T-helper 1 cell treated with Interleukin-12 subunit alpha and Interleukin-12 subunit beta and Interleukin-4 antibody, amounts not matched to agents 30 μg/mL and 1 μg/mL, for 36 hours (primary cell): Measurements from ENCODE around the gene IL23A.
"Not testable (repeated sequence)": the region's sequence is repeated elsewhere in the genome, so short reads cannot be mapped to it uniquely, and the experiment has no call there.

Experiments used
- H3K27ac Mint-ChIP-seq: one replicate; pipeline ENCODE4 v1.8.0; 2021; ENCODE audit warnings: mild to moderate bottlenecking, mixed read lengths
- H3K27me3 Mint-ChIP-seq: one replicate; pipeline ENCODE4 v1.8.0; 2021; ENCODE audit warnings: low read depth, mixed read lengths
- H3K36me3 Mint-ChIP-seq: one replicate; pipeline ENCODE4 v1.8.0; 2021; ENCODE audit warnings: low read depth, mixed read lengths
- H3K4me1 Mint-ChIP-seq: one replicate; pipeline ENCODE4 v1.8.0; 2021; ENCODE audit warnings: low read depth, mixed read lengths
- H3K4me3 Mint-ChIP-seq: one replicate; pipeline ENCODE4 v1.8.0; 2021; ENCODE audit warnings: mild to moderate bottlenecking, moderate library complexity, mixed read lengths
- H3K9me3 Mint-ChIP-seq: one replicate; pipeline ENCODE4 v1.8.0; 2021; ENCODE audit warnings: mixed read lengths

Gene IL23A

DNA sequence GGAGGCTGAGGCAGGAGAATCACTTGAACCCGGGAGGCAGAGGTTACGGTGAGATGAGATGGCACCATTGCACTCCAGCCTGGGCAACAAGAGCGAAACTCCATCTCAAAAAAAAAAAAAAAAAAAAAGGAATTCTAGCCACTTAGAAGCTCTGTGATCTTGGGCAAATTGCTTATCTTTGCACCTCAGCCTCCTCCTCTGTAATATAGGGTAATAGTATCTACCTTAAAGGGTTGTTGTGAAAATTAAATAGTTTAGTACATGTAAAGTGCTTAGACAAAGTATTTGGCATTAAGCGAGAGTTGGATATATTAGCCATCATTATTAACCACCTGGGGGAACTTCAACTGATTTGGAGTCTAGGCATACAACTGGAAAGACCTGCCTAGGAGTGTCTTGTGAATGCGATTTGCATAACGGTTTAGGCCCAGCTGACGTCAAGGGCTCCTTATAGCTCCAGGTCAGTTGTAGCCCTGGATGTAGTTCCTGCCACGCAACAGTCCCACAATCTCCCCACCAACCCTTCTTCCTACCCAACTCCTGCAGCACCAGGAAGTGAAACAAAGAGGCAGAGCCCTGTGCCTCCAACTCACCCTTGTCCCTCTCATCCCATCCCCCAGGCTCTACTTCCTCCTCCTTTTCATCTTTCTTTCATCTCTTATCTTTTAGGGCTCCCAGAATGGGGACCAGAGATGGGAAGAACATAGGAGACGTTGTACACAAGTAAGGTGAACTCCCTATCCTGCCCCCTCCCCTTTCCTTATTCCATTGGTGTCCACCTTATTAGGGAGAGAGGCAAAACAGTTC lies 2.1 kb upstream of the IL23A start:
- Mint-ChIP-seq H3K4me1 (peaks cover 48% of the 10 kb centered on the region), H3K27me3 (no peaks in the 10 kb centered on the region), H3K27ac (peak overlapping the region; percentile 57), H3K9me3 (no peaks in the 10 kb centered on the region), H3K4me3 (peak overlapping the region; percentile 28), H3K36me3 (peaks cover 12% of the 10 kb centered on the region)

DNA sequence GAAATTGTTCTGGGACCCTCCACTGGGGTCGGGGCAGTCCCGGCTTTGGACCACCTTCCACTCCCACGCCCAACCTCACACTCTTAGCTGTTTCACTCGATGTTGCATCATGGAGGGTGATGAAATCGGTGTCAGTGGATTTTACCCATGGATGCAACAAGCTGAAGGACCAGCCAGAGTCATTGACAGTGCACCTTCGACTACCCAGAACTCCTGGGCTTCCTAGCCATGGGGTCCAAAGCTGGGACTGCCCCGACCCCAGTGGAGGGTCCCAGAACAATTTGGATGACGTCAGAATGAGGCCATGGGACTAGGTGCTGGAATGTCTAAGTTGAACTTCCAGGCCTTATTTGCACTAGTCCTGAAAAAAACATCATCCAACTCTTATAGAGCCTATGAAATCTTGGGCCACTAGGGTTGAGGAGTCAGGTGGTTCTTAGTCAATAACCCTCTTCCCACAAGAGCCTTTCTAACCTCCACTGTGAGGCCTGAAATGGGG lies 882 bp upstream of the IL23A start:
- H3K4me3 Mint-ChIP-seq = peak overlapping the region; percentile 36
- H3K27ac Mint-ChIP-seq = peak overlapping the region; percentile 98
- H3K9me3 Mint-ChIP-seq = no peaks in the 10 kb centered on the region
- peaks cover 44% of the 10 kb centered on the region for H3K4me1 Mint-ChIP-seq
- peaks cover 16% of the 10 kb centered on the region for H3K36me3 Mint-ChIP-seq
- no peaks in the 10 kb centered on the region for H3K27me3 Mint-ChIP-seq

DNA sequence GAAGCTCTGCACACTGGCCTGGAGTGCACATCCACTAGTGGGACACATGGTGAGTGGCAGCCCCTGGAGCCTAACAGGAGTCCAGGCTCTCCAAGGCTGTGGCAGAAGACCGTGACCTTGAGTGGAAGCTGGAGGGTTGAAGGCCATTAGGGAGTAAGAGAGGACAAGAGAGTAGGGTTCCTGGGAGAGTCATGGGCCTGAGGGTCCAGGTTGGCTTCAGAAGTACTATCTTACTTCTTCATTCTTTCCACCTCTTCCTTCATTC lies 406 bp downstream of the IL23A start:
- peaks cover 28% of the 10 kb centered on the region for H3K36me3 Mint-ChIP-seq
- no peaks in the 10 kb centered on the region for H3K9me3 Mint-ChIP-seq
- H3K4me1 Mint-ChIP-seq = peaks cover 39% of the 10 kb centered on the region
- H3K4me3 Mint-ChIP-seq = peak overlapping the region; percentile 96
- H3K27me3 Mint-ChIP-seq = no peaks in the 10 kb centered on the region
- H3K27ac Mint-ChIP-seq = peak overlapping the region; percentile 98

DNA sequence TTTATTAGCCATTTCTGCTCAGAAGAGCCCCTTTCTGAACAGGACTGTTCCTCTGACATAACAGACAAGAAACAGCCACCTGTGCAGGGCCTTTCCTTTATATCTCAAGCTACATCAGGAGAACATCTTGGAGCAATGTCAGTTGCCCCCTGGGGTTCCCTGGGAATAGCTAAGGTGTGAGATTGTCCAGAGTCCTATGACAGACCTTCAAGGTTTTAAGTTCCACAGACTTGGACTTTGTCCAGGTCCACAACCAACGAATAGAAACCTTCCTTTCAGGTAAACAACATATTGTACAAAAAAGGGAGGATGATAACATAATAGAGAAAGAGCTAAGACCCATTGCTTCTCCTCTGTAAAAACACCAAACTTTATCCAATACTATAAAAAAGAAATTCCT lies 2.9 kb downstream of the IL23A start:
- H3K27ac Mint-ChIP-seq = no peak overlapping the region
- no peaks in the 10 kb centered on the region for H3K9me3 Mint-ChIP-seq
- H3K36me3 Mint-ChIP-seq = peaks cover 40% of the 10 kb centered on the region
- H3K4me1 Mint-ChIP-seq = peaks cover 31% of the 10 kb centered on the region
- no peak overlapping the region for H3K4me3 Mint-ChIP-seq
- no peaks in the 10 kb centered on the region for H3K27me3 Mint-ChIP-seq

DNA sequence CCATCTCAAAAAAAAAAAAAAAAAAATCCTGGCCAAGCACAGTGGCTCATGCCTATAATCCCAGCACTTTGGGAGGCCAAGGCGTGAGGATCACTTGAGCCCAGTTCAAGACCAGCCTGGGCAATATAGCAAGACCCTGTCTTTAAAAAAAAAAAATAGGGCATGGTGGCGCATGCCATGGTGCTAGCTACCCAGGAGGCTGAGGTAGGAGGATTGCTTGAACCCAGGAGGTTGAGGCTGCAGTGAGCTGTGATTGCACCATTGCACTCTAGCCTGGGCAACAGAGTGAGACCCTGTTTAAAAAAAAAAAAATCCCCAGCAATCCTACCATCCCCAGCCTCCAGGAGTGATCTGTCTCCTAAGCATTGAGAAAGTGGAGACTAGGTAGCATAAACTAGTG lies 3.6 kb downstream of the IL23A start:
- not testable (repeated sequence) for H3K4me3 Mint-ChIP-seq, H3K27me3 Mint-ChIP-seq, H3K9me3 Mint-ChIP-seq
- Mint-ChIP-seq H3K27ac (peak overlapping the region; percentile 52), H3K4me1 (peaks cover 27% of the 10 kb centered on the region), H3K36me3 (peaks cover 44% of the 10 kb centered on the region)

DNA sequence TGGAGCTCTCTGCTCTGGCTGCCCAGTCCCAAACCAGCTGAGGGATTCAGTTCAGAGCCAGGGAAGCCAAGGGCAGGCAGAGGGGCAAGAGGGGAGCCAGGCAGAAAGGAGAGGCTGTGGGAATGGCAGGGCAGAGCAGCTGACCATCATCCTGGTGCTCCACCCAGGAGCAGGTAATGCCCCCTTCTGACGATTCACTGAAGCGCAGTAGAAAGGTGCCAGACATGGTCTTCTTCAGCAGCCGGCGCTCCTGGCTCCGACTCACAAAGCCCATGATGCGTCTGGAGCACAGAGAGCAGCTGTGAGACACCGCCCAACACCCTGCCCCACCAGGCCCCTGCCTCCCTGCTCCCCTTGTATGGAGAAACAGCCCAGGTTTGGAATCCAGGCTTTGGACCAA lies 8.0 kb downstream of the IL23A start:
- H3K9me3 Mint-ChIP-seq = no peaks in the 10 kb centered on the region
- H3K36me3 Mint-ChIP-seq = peaks cover 64% of the 10 kb centered on the region
- no peak overlapping the region for H3K4me3 Mint-ChIP-seq
- peak overlapping the region; percentile 19 for H3K27ac Mint-ChIP-seq
- peaks cover 6% of the 10 kb centered on the region for H3K4me1 Mint-ChIP-seq
- no peaks in the 10 kb centered on the region for H3K27me3 Mint-ChIP-seq

DNA sequence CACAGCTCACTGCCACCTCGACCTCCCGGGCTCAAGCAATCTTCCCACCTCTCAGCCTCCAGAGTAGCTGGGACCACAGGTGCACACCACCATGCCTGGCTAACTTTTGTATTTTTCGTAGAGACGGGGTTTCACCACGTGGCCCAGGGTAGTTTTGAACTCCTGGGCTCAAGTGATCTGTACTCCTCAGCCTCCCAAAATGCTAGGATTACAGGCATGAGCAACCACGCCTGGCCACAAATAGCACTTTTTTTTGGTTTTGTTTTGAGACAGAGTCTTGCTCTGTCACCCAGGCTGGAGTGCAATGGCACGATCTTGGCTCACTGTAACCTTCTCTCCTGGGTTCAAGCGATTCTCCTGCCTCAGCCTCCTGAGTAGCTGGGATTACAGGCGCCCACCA lies 8.6 kb downstream of the IL23A start:
- H3K27me3 Mint-ChIP-seq, H3K4me3 Mint-ChIP-seq, H3K27ac Mint-ChIP-seq, H3K9me3 Mint-ChIP-seq, H3K4me1 Mint-ChIP-seq: not testable (repeated sequence)
- H3K36me3 Mint-ChIP-seq = peaks cover 64% of the 10 kb centered on the region

DNA sequence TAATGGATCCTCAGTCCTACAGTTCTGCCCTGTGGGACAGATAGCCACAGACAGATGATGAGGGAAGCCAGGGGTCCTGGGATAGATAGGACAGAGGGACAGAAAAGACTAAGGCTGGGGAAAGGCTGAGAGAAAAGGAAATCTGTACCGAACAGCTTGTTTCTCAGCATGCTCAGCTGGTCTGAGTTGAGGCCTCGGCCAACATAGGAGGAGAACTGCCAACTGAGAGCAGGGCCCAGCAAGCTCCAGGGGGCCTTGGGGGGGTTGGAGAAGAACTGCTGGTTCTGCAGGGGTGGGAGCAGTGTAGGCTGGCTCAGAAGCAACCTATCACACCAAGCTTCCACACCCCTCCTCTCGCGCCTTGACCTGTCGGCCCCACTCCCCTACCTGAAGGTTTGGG lies 10.1 kb downstream of the IL23A start:
- no peaks in the 10 kb centered on the region for H3K27me3 Mint-ChIP-seq
- no peak overlapping the region for H3K27ac Mint-ChIP-seq
- H3K4me3 Mint-ChIP-seq = no peak overlapping the region
- H3K36me3 Mint-ChIP-seq = peaks cover 51% of the 10 kb centered on the region
- peaks cover 4% of the 10 kb centered on the region for H3K4me1 Mint-ChIP-seq
- no peaks in the 10 kb centered on the region for H3K9me3 Mint-ChIP-seq

DNA sequence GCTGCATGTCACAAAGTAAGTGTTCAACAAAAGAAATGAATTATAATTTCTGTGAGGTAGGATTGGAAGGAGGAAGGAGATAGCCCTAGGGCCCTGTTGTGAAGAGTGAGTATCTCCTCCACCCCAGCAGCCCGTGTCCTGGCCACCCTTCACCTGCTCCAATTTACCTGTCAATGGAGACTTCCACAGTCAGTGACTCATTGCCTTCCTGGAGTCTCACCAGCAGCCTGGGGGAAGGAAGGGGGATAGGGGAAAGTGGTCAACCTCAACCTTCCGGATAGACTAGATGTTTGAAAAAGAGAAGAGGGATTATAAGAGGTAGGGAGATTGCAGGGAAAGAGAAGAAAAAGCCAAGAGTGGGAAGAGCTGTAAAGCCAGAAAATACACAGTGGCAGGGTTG lies 12.0 kb downstream of the IL23A start:
- Mint-ChIP-seq H3K36me3 (peaks cover 58% of the 10 kb centered on the region), H3K9me3 (no peaks in the 10 kb centered on the region), H3K27ac (no peak overlapping the region), H3K27me3 (no peaks in the 10 kb centered on the region), H3K4me3 (no peak overlapping the region), H3K4me1 (peaks cover 4% of the 10 kb centered on the region)

DNA sequence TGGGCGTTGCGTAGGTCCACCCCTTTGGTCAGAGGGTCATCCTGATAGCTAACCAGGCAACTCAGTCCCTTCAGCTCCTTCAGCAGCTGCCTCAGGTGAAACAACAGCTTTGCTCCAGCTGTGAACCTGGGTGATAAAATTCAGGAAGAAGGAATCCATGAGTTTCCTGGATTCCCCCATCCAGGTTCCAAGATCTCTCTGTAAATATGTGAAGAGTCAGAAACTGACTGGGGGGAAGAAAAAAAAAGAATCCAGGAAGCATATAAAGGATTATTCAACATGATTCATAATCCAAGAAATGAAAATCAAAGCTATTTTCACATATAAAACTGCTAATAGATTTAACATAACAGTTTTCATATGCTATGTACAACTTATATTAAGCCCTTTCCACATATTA lies 12.6 kb downstream of the IL23A start:
- Mint-ChIP-seq H3K4me3 (no peak overlapping the region), H3K36me3 (peaks cover 58% of the 10 kb centered on the region), H3K27ac (no peak overlapping the region), H3K27me3 (no peaks in the 10 kb centered on the region), H3K9me3 (no peaks in the 10 kb centered on the region), H3K4me1 (peaks cover 7% of the 10 kb centered on the region)

DNA sequence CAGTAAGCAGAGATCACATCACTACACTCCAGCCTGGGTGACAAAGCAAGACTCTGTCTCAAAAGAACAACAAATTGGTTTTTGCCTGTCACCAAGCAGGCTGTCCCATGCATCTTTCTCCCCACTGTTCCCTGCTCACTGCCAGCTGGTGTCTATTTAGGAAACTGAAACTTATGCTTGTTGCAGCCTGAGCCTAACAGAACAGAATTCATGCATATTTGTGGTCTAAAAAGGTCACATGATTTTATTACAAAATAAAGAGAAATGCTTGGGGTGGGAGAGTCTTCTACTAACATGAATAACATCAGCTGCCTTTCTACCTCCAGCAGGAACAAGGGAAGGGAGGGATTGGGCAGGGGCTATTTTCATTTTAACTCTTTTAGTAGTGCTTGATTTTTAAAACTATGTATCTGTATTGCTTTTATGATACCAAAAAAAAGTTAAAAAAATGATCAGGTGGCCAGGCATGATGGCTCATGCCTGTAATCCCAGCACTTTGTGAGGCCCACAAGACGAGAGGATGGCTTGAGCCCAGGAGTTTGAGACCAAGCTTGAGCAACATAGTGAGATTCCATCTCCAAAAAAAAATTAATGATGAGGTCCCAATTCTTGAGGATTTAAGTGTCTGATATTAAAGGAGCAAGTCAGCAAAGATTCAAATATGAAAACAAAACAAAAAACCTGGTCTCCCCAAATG lies 20.3 kb downstream of the IL23A start:
- no peaks in the 10 kb centered on the region for H3K9me3 Mint-ChIP-seq
- peak overlapping the region; percentile 97 for H3K27ac Mint-ChIP-seq
- peak overlapping the region; percentile 95 for H3K4me3 Mint-ChIP-seq
- H3K4me1 Mint-ChIP-seq = peaks cover 18% of the 10 kb centered on the region
- H3K36me3 Mint-ChIP-seq = peaks cover 28% of the 10 kb centered on the region
- no peaks in the 10 kb centered on the region for H3K27me3 Mint-ChIP-seq

DNA sequence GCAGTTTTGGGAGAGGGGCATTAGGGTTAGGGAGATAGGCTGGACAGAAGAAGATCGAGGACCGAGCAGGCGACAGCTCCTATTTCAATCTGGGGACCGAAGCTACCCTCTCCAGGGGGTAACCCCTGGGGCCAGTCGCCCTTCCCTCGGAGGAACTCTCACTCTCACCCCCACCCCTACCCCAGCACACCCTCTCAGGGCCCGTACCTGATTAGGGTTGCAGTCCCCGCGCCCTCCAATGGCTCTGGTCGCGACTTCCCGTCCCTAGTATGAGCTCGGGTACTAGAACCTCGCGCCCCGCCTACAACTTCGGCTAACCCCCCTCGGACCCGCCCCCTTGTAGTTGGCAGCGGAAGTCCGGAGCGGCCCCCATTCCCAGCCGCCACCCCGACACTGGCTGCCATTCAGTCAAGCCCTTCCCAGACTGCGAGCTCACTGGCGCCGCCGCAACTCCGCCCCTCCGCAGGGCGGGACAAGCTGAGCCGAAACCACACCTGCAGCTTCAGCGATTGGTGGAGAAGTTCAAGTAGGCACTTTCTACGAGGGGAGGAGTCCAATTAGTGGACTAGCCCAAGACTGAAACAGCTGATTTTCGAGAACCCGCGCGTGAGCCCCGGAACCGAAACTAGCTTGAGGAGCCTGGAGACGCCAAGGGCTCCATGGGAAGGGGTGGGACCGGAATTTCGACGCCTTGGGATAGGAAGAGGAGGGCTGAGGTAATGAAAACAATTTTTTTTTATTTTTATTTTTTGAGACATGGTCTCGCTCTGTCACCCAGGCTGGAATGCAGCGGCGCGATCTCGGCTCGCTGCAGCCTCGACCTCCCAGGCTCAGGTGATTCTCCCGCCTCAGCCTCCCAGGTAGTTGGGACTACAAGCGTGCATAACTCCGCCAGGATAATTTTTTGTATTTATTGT lies 21.4 kb downstream of the IL23A start, which contains the start of gene STAT2:
STAT2 (minus strand) TSS at position 257 of the 917 bp plus-strand sequence. CDS start 3,536 bp downstream, outside the sequence.
- Mint-ChIP-seq H3K4me3 (peak within 1 kb of the TSS; percentile 95), H3K27me3 (no peaks in the 10 kb centered on the region), H3K9me3 (no peaks in the 10 kb centered on the region), H3K27ac (peak within 1 kb of the TSS; percentile 97), H3K4me1 (peaks cover 18% of the 10 kb centered on the region), H3K36me3 (peaks cover 17% of the 10 kb centered on the region)

DNA sequence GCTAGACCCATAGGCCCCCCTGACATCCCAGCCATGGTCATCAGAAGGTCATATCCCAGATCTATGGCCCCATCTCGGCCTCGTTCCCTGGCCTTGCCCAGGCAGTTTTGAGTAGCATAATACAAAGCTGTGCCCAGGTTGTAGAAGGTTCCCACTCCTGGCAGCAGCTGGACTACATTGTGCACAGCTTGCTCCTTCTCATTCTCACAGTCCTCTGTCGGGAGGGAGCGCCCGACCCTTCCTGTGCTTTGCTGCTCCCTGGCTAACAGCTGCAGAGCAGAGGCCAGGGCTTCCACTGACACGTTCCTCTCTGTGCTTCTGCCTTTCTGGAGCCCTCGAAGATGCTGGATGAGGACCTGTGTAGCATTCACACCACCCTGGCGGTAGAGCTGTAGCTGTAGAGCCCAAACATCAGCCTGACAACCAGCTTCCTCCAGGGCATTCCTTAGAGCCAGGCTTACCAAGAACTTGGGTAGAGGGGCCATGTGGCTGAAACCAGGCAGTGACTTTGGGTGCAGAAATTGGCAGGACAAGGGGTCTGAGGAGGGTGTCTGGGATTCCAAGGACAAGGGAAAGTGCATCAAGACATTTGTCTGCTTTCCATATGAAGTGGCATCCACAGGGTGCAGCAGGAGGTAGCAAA lies 22.9 kb downstream of the IL23A start:
- Mint-ChIP-seq H3K27me3 (no peaks in the 10 kb centered on the region), H3K4me3 (peak overlapping the region; percentile 95), H3K27ac (peak overlapping the region; percentile 97), H3K9me3 (no peaks in the 10 kb centered on the region), H3K36me3 (peaks cover 8% of the 10 kb centered on the region), H3K4me1 (peaks cover 15% of the 10 kb centered on the region)
